Uterus (tissue), 2 donors: ENCODE measurements around the gene NAALAD2.

Experiments
- POLR2A ChIP-seq, 2 donors: fragments of 450-650 bp; IDR thresholded peaks; one replicate each; pipeline ENCODE4 v1.6.1; 2016; ENCODE audit warnings: antibody characterized with exemption in 2 of 2, mild to moderate bottlenecking in 1 of 2, moderate library complexity in 1 of 2
- TF ChIP-seq, protein P1 (sequence below), 4 experiments: fragments of 200-600 bp in 2 of 4; fragments of 450-650 bp in 2 of 4; sonication (generic) in 2 of 4; IDR thresholded peaks; one replicate each; pipeline ENCODE4 v1.5.1; 2016 to 2019; ENCODE audit warnings: antibody characterized with exemption in 4 of 4, mild to moderate bottlenecking in 2 of 4, moderate library complexity in 1 of 4

DNA sequence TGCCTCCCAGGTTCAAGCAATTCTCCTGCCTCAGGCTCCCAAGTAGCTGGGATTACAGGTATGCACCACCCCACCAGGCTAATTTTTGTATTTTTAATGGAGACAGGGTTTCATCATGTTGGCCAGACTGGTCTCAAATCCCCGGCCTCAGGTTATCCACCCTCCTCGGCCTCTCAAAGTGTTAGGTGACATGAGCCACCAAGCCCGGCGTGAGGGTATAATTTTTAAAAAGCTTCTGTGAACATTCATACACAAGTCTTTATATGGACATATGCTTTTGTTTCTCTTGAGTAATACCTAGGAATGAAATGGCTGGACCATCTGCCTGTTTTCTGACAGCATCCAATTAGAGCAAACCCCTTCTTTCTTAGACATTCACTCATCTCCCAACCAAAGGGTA is 14.3 kb upstream of the NAALAD2 start:
- TF ChIP-seq, protein P1, sequence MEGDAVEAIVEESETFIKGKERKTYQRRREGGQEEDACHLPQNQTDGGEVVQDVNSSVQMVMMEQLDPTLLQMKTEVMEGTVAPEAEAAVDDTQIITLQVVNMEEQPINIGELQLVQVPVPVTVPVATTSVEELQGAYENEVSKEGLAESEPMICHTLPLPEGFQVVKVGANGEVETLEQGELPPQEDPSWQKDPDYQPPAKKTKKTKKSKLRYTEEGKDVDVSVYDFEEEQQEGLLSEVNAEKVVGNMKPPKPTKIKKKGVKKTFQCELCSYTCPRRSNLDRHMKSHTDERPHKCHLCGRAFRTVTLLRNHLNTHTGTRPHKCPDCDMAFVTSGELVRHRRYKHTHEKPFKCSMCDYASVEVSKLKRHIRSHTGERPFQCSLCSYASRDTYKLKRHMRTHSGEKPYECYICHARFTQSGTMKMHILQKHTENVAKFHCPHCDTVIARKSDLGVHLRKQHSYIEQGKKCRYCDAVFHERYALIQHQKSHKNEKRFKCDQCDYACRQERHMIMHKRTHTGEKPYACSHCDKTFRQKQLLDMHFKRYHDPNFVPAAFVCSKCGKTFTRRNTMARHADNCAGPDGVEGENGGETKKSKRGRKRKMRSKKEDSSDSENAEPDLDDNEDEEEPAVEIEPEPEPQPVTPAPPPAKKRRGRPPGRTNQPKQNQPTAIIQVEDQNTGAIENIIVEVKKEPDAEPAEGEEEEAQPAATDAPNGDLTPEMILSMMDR (IDR thresholded peaks at IDR 0.05), result no peak
- no peak for TF ChIP-seq POLR2A (IDR thresholded peaks at IDR 0.05)
